WTC11 (cell line): ENCODE measurements around the gene LAMA3. TPM values are rescaled to one million over a fixed set of nuclear protein-coding genes. Genes with fewer than 3 reads are reported as not detected.

Experiments used
- ATAC-seq: fragments of 200-7000 bp; cut with Tn5 transposase; 2 replicates; pipeline ENCODE4 v1.10.0; 2021; ENCODE audit warnings: mild to moderate bottlenecking, moderate library complexity
- CTCF ChIA-PET: fragments of 300-600 bp; sonication (Branson Sonifier 250); formaldehyde crosslinking; loops from one replicate; lab custom pipeline; 2021; ENCODE audit warnings: antibody characterized with exemption; lab: Charles Lee
- POLR2A ChIA-PET: fragments of 350-600 bp; sonication (Branson Sonifier 250); formaldehyde crosslinking; loops from one replicate; lab custom pipeline; 2021; ENCODE audit warnings: antibody characterized with exemption; lab: Charles Lee
- DNase-seq: peaks from one replicate; pipeline ENCODE4 v3.0.0; 2021; ENCODE audit warnings: low spot score
- H3K27ac Mint-ChIP-seq: 2 replicates; pipeline ENCODE4 v1.8.0; 2021; ENCODE audit warnings: mixed read lengths
- H3K27me3 Mint-ChIP-seq: 2 replicates; pipeline ENCODE4 v1.8.0; 2021; ENCODE audit warnings: low read depth, mild to moderate bottlenecking, moderate library complexity, mixed read lengths
- H3K36me3 Mint-ChIP-seq: 2 replicates; pipeline ENCODE4 v1.8.0; 2021; ENCODE audit warnings: mixed read lengths
- H3K4me1 Mint-ChIP-seq: 2 replicates; pipeline ENCODE4 v1.8.0; 2022; ENCODE audit warnings: mixed read lengths
- H3K4me3 Mint-ChIP-seq: 2 replicates; pipeline ENCODE4 v1.8.0; 2021; ENCODE audit warnings: mild to moderate bottlenecking, moderate library complexity, mixed read lengths
- H3K9me3 Mint-ChIP-seq: 2 replicates; pipeline ENCODE4 v1.8.0; 2021; ENCODE audit warnings: mixed read lengths
- ARID4B ChIP-seq: sonication (generic); formaldehyde crosslinking; IDR thresholded peaks from 2 replicates; pipeline ENCODE4 v1.8.0; 2023; ENCODE audit warnings: missing genetic modification reagents, mild to moderate bottlenecking, borderline replicate concordance
- E2F1 ChIP-seq: sonication (generic); formaldehyde crosslinking; IDR thresholded peaks from 2 replicates; pipeline ENCODE4 v1.8.0; 2022; ENCODE audit warnings: mild to moderate bottlenecking, missing genetic modification reagents
- E2F4 ChIP-seq: sonication (generic); formaldehyde crosslinking; IDR thresholded peaks from 2 replicates; pipeline ENCODE4 v1.8.1; 2022; ENCODE audit warnings: low read depth, mild to moderate bottlenecking, moderate library complexity, missing genetic modification reagents, borderline replicate concordance
- ESRRA ChIP-seq: sonication (generic); formaldehyde crosslinking; IDR thresholded peaks from 2 replicates; pipeline ENCODE4 v1.8.1; 2022; ENCODE audit warnings: mild to moderate bottlenecking, missing genetic modification reagents, borderline replicate concordance
- FOXJ3 ChIP-seq: sonication (generic); formaldehyde crosslinking; IDR thresholded peaks from 2 replicates; pipeline ENCODE4 v1.9.0; 2021; ENCODE audit warnings: missing genetic modification reagents, mild to moderate bottlenecking, borderline replicate concordance
- GRHL2 ChIP-seq: fragments of 250-450 bp; sonication (Bioruptor Pico); IDR thresholded peaks from 2 replicates; pipeline ENCODE4 v1.8.0; 2022; ENCODE audit warnings: mild to moderate bottlenecking, moderate library complexity; ENCODE audit not compliant: insufficient replicate concordance, severe bottlenecking
- HMGA2 ChIP-seq: fragments of 250-450 bp; sonication (Bioruptor Pico); IDR thresholded peaks from 2 replicates; pipeline ENCODE4 v1.4.0; 2021; ENCODE audit warnings: mild to moderate bottlenecking, moderate library complexity
- HMGXB4 ChIP-seq: sonication (generic); formaldehyde crosslinking; IDR thresholded peaks from 2 replicates; pipeline ENCODE4 v1.8.1; 2023; ENCODE audit warnings: mild to moderate bottlenecking, moderate library complexity, missing genetic modification reagents
- KAT7 ChIP-seq: sonication (generic); formaldehyde crosslinking; IDR thresholded peaks from 2 replicates; pipeline ENCODE4 v1.8.1; 2023; ENCODE audit warnings: missing genetic modification reagents, mild to moderate bottlenecking, borderline replicate concordance
- NR3C1 ChIP-seq: sonication (generic); formaldehyde crosslinking; conservative IDR thresholded peaks from 2 replicates; pipeline ENCODE4 v1.8.1; 2023; ENCODE audit warnings: low read depth, mild to moderate bottlenecking, missing genetic modification reagents
- PRDM15 ChIP-seq: sonication (generic); formaldehyde crosslinking; IDR thresholded peaks from 2 replicates; pipeline ENCODE4 v1.8.0; 2022; ENCODE audit warnings: missing genetic modification reagents
- SMAD4 ChIP-seq: sonication (generic); formaldehyde crosslinking; IDR thresholded peaks from 2 replicates; pipeline ENCODE4 v1.8.0; 2022; ENCODE audit warnings: mild to moderate bottlenecking, missing genetic modification reagents
- SOX15 ChIP-seq: fragments of 250-450 bp; sonication (Bioruptor Pico); IDR thresholded peaks from 2 replicates; pipeline ENCODE4 v1.9.0; 2021; ENCODE audit warnings: mild to moderate bottlenecking
- SP1 ChIP-seq: sonication (generic); formaldehyde crosslinking; conservative IDR thresholded peaks from 2 replicates; pipeline ENCODE4 v1.8.1; 2022; ENCODE audit warnings: missing genetic modification reagents
- TEAD1 ChIP-seq: sonication (generic); formaldehyde crosslinking; IDR thresholded peaks from 2 replicates; pipeline ENCODE4 v1.8.0; 2022; ENCODE audit warnings: mild to moderate bottlenecking, missing genetic modification reagents
- TEAD4 ChIP-seq: sonication (generic); formaldehyde crosslinking; IDR thresholded peaks from 2 replicates; pipeline ENCODE4 v1.8.0; 2022; ENCODE audit warnings: mild to moderate bottlenecking, missing genetic modification reagents
- TP53 ChIP-seq: sonication (generic); formaldehyde crosslinking; IDR thresholded peaks from 2 replicates; pipeline ENCODE4 v1.8.1; 2023; ENCODE audit warnings: mild to moderate bottlenecking, missing genetic modification reagents
- ZNF138 ChIP-seq: sonication (generic); formaldehyde crosslinking; conservative IDR thresholded peaks from 2 replicates; pipeline ENCODE4 v1.8.1; 2022; ENCODE audit warnings: mild to moderate bottlenecking, moderate library complexity, missing genetic modification reagents
- ZNF232 ChIP-seq: sonication (generic); formaldehyde crosslinking; IDR thresholded peaks from 2 replicates; pipeline ENCODE4 v1.8.0; 2022; ENCODE audit warnings: mild to moderate bottlenecking, missing genetic modification reagents
- ZNF317 ChIP-seq: sonication (generic); formaldehyde crosslinking; IDR thresholded peaks from 2 replicates; pipeline ENCODE4 v1.8.1; 2023; ENCODE audit warnings: low read depth, mild to moderate bottlenecking, moderate library complexity, missing genetic modification reagents, borderline replicate concordance
- ZNF396 ChIP-seq: fragments of 250-450 bp; sonication (Bioruptor Pico); IDR thresholded peaks from 2 replicates; pipeline ENCODE4 v1.8.0; 2021; ENCODE audit warnings: mild to moderate bottlenecking, moderate library complexity, borderline replicate concordance
- ZNF416 ChIP-seq: fragments of 250-450 bp; sonication (Bioruptor Pico); IDR thresholded peaks from 2 replicates; pipeline ENCODE4 v1.9.0; 2021; ENCODE audit warnings: mild to moderate bottlenecking, inconsistent platforms
- total RNA-seq: library from RNA; stranded (reverse); gene quantifications from 3 replicates; pipeline ENCODE4 v1.2.3, GENCODE V29; 2021

The LAMA3 gene
- total RNA-seq, 1 experiment from 2014 or later, result 0.83 TPM

GRCh38 chr18:23721696-23722480, 32.6 kb downstream of the LAMA3 start:
- Mint-ChIP-seq H3K4me1 (no peaks in the 10 kb centered on the region; the same call in 1 of the 2 replicates), H3K36me3 (no peaks in the 10 kb centered on the region), H3K27me3 (no peaks in the 10 kb centered on the region), H3K9me3 (no peaks in the 10 kb centered on the region), H3K27ac (no peak overlapping the region), H3K4me3 (no peak overlapping the region)
- no peak for ATAC-seq
- POLR2A ChIA-PET, result no interaction called here
- no peak for DNase-seq
- CTCF ChIA-PET, result interaction anchor here (0.6 kb wide), 1 partner anchor 68 kb away, joined by 3 read pairs; no protein-coding TSS in a partner anchor
- TF ChIP-seq ZNF317 (CRISPR knock-in tag) (no peak), ZNF232 (CRISPR knock-in tag) (no peak), SMAD4 (CRISPR knock-in tag) (no peak), HMGXB4 (CRISPR knock-in tag) (no peak), ZNF396 (CRISPR knock-in tag) (no peak), E2F1 (CRISPR knock-in tag) (no peak), GRHL2 (CRISPR knock-in tag) (no peak), TP53 (CRISPR knock-in tag) (no peak), SP1 (CRISPR knock-in tag) (no peak)

GRCh38 chr18:23722646-23723045, 33.4 kb downstream of the LAMA3 start:
- H3K4me3 Mint-ChIP-seq, result no peak overlapping the region
- ATAC-seq (no peak), DNase-seq (no peak)
- no peak overlapping the region for H3K27ac Mint-ChIP-seq
- no peak for TF ChIP-seq FOXJ3
- no peak for TF ChIP-seq SOX15 (CRISPR knock-in tag)
- no peak for TF ChIP-seq ZNF138 (CRISPR knock-in tag)
- no peak for TF ChIP-seq SMAD4 (CRISPR knock-in tag)
- no peak for TF ChIP-seq ARID4B (CRISPR knock-in tag)
- no peak for TF ChIP-seq SP1 (CRISPR knock-in tag)
- no peak for TF ChIP-seq E2F4 (CRISPR knock-in tag)
- TF ChIP-seq TEAD4 (CRISPR knock-in tag), result no peak
- TF ChIP-seq HMGA2 (CRISPR knock-in tag), result no peak
- no peak for TF ChIP-seq NR3C1
- TF ChIP-seq TEAD1 (CRISPR knock-in tag), result no peak
- TF ChIP-seq ESRRA (CRISPR knock-in tag), result no peak
- TF ChIP-seq ZNF416 (CRISPR knock-in tag), result no peak
- no peak for TF ChIP-seq PRDM15 (CRISPR knock-in tag)
- TF ChIP-seq ZNF317 (CRISPR knock-in tag), result no peak
- no peak for TF ChIP-seq ZNF396 (CRISPR knock-in tag)
- no peak for TF ChIP-seq KAT7 (CRISPR knock-in tag)
- no peaks in the 10 kb centered on the region for H3K27me3 Mint-ChIP-seq
- no peaks in the 10 kb centered on the region; the same call in 1 of the 2 replicates for H3K4me1 Mint-ChIP-seq
- H3K36me3 Mint-ChIP-seq, result no peaks in the 10 kb centered on the region
- ChIA-PET CTCF (no interaction called here), POLR2A (no interaction called here)
- no peaks in the 10 kb centered on the region for H3K9me3 Mint-ChIP-seq
